ENCODE results near the gene BUD31. TPM values are rescaled to one million over a fixed set of nuclear protein-coding genes. Genes with fewer than 3 reads are reported as not detected.

Gene BUD31
- total RNA-seq, 1 donor from 2014 or later: 121 TPM

DNA sequence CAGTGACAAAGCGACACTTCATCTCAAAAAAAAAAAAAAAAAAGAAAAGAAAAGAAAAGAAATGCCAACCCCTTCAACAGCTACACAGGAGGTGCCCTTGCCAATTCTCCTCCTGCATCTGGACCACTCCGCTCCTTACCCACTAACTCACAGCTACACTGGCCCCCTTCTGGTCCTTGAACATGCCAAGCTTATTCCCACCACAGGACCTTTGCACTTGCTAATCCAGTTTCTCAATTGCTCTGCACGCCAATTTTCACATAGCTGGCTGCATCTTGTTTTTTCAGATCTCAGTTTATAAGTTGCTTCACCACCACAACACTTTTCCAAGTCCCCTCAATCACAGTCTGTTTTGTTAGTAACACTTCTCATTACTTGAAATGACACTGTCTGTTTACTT is 5.9 kb upstream of the BUD31 start:
- FAIRE-seq (no peak), DNase-seq (ENCODE audit: low read depth) (no peak)
- no peak overlapping the region for H3K4me3 ChIP-seq (ENCODE audit: low read depth, low read length)
- no peaks in the 10 kb centered on the region for H3K27me3 ChIP-seq (ENCODE audit: control insufficient read depth, insufficient read depth, low read length)
- TF ChIP-seq CTCF (IDR thresholded peaks at IDR 0.05; ENCODE audit: insufficient read depth, low read length, severe bottlenecking): no peak
- H3K36me3 ChIP-seq (ENCODE audit: control insufficient read depth, insufficient read depth, low read length): peaks cover 28% of the 10 kb centered on the region

GRCh38 chr7:99403764-99404163 is 5.0 kb upstream of the BUD31 start:
- Histone ChIP-seq H3K27me3 (ENCODE audit: control insufficient read depth, insufficient read depth, low read length) (no peaks in the 10 kb centered on the region), H3K4me3 (ENCODE audit: low read depth, low read length) (no peak overlapping the region), H3K36me3 (ENCODE audit: control insufficient read depth, insufficient read depth, low read length) (peaks cover 26% of the 10 kb centered on the region)
- TF ChIP-seq CTCF (IDR thresholded peaks at IDR 0.05; ENCODE audit: insufficient read depth, low read length, severe bottlenecking): no peak
- DNase-seq (ENCODE audit: low read depth) (no peak), FAIRE-seq (no peak)

DNA sequence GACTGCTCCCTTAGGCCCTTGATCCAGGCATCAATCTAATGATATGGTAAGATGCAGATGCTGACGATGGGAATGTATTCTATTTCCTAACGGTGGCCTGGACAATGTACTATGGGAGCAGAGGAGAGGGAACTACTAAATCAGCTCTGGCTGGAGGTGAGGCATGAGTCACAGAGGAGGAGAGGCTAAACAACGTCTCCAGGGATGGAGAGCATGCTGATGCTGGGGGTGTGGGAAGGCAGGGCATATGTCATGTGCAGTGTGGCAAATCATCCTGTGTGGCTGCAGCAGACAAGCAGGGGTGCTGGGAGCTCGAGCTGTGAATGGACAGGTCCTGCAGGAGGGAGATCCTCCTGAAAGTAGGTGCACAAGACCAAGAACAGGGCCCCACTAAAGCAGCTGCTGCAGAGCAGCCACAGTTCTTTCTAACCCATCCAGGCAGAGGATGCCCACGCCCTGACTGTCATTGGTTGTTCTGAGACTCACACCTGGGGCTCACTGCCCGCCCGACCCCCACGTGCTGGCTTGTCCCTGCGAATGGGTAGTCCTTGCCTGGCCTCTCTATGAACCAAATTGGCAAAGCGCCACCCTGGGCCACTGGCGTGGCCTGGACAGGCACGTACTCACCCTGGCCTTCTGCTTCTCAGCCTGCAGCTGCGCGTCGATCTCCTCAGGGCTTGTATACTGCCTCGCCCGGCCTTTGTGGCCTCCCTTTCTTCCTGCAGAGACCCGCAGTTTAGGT is 4.4 kb upstream of the BUD31 start:
- TF ChIP-seq CTCF (IDR thresholded peaks at IDR 0.05; ENCODE audit: insufficient read depth, low read length, severe bottlenecking): no peak
- Histone ChIP-seq H3K27me3 (ENCODE audit: control insufficient read depth, insufficient read depth, low read length) (no peaks in the 10 kb centered on the region), H3K36me3 (ENCODE audit: control insufficient read depth, insufficient read depth, low read length) (peaks cover 22% of the 10 kb centered on the region), H3K4me3 (ENCODE audit: low read depth, low read length) (no peak overlapping the region)
- DNase-seq (ENCODE audit: low read depth): peak; percentile 40
- no peak for FAIRE-seq

GRCh38 chr7:99404977-99405320 is 3.8 kb upstream of the BUD31 start:
- no peak for DNase-seq (ENCODE audit: low read depth)

GRCh38 chr7:99406557-99406956 is 2.2 kb upstream of the BUD31 start:
- DNase-seq (ENCODE audit: low read depth): no peak
- FAIRE-seq: no peak
- H3K27me3 ChIP-seq (ENCODE audit: control insufficient read depth, insufficient read depth, low read length): no peaks in the 10 kb centered on the region
- no peak overlapping the region for H3K4me3 ChIP-seq (ENCODE audit: low read depth, low read length)
- no peak for TF ChIP-seq CTCF (IDR thresholded peaks at IDR 0.05; ENCODE audit: insufficient read depth, low read length, severe bottlenecking)
- H3K36me3 ChIP-seq (ENCODE audit: control insufficient read depth, insufficient read depth, low read length): peaks cover 19% of the 10 kb centered on the region

More at GRCh38 chr7:99404977-99405320, 3.8 kb upstream of the BUD31 start:
- no peaks in the 10 kb centered on the region for H3K27me3 ChIP-seq (ENCODE audit: control insufficient read depth, insufficient read depth, low read length)
- peaks cover 19% of the 10 kb centered on the region for H3K36me3 ChIP-seq (ENCODE audit: control insufficient read depth, insufficient read depth, low read length)
- no peak for FAIRE-seq
- TF ChIP-seq CTCF (IDR thresholded peaks at IDR 0.05; ENCODE audit: insufficient read depth, low read length, severe bottlenecking): no peak
- no peak overlapping the region for H3K4me3 ChIP-seq (ENCODE audit: low read depth, low read length)

GRCh38 chr7:99407872-99408378 is 844 bp upstream of the BUD31 start:
- FAIRE-seq (no peak), DNase-seq (ENCODE audit: low read depth) (peak; percentile 59)
- Histone ChIP-seq H3K36me3 (ENCODE audit: control insufficient read depth, insufficient read depth, low read length) (peaks cover 17% of the 10 kb centered on the region), H3K27me3 (ENCODE audit: control insufficient read depth, insufficient read depth, low read length) (no peaks in the 10 kb centered on the region), H3K4me3 (ENCODE audit: low read depth, low read length) (peak overlapping the region; percentile 84)
- no peak for TF ChIP-seq CTCF (IDR thresholded peaks at IDR 0.05; ENCODE audit: insufficient read depth, low read length, severe bottlenecking)
